HepG2 (cell line): Measurements from ENCODE around the gene CSNK1D. TPM values are rescaled to one million over a fixed set of nuclear protein-coding genes. Genes with fewer than 3 reads are reported as not detected.

Experiments
- DMAP1 ChIP-seq: IDR thresholded peaks from 2 replicates; pipeline ENCODE4 v1.6.1; 2016
- FOXK2 ChIP-seq: fragments of 450-650 bp; IDR thresholded peaks from 2 replicates; pipeline ENCODE4 v1.6.1; 2016
- HMG20B ChIP-seq: conservative IDR thresholded peaks from 2 replicates; pipeline ENCODE4 v1.6.1; 2016; ENCODE audit warnings: missing genetic modification reagents, missing compliant biosample characterization
- ISX ChIP-seq: sonication (generic); formaldehyde crosslinking; conservative IDR thresholded peaks from 2 replicates; pipeline ENCODE4 v1.5.0; 2020; ENCODE audit warnings: missing genetic modification reagents
- MLLT10 ChIP-seq: sonication (generic); formaldehyde crosslinking; IDR thresholded peaks from 2 replicates; pipeline ENCODE4 v1.4.0; 2020; ENCODE audit warnings: missing genetic modification reagents
- NFRKB ChIP-seq: fragments of 450-650 bp; IDR thresholded peaks from 2 replicates; pipeline ENCODE4 v1.6.1; 2017
- PLRG1 ChIP-seq: fragments of 450-650 bp; conservative IDR thresholded peaks from 2 replicates; pipeline ENCODE4 v1.6.1; 2016
- SP2 ChIP-seq: sonication (generic); formaldehyde crosslinking; IDR thresholded peaks from 2 replicates; pipeline ENCODE4 v1.5.1; 2020; ENCODE audit warnings: mild to moderate bottlenecking, missing genetic modification reagents
- SUZ12 ChIP-seq: fragments of 150-350 bp; IDR thresholded peaks from 2 replicates; pipeline ENCODE4 v1.6.1; 2014; ENCODE audit warnings: low read depth, low read length
- TCF7 ChIP-seq: sonication (generic); IDR thresholded peaks from 2 replicates; pipeline ENCODE4 v1.6.1; 2016; ENCODE audit warnings: antibody characterized with exemption, low read depth
- ZNF101 ChIP-seq: sonication (generic); formaldehyde crosslinking; IDR thresholded peaks from 2 replicates; pipeline ENCODE4 v1.4.0; 2020; ENCODE audit warnings: mild to moderate bottlenecking, low read depth, missing genetic modification reagents, borderline replicate concordance
- ZNF530 ChIP-seq: sonication (generic); formaldehyde crosslinking; IDR thresholded peaks from 2 replicates; pipeline ENCODE4 v1.5.0; 2020; ENCODE audit warnings: low read depth, mild to moderate bottlenecking, missing genetic modification reagents
- ZNF549 ChIP-seq: sonication (generic); formaldehyde crosslinking; IDR thresholded peaks from 2 replicates; pipeline ENCODE4 v1.5.0; 2020; ENCODE audit warnings: missing genetic modification reagents
- ZNF570 ChIP-seq: sonication (generic); formaldehyde crosslinking; IDR thresholded peaks from 2 replicates; pipeline ENCODE4 v1.4.0; 2020; ENCODE audit warnings: mild to moderate bottlenecking, missing genetic modification reagents, borderline replicate concordance
- ZNF644 ChIP-seq: IDR thresholded peaks from 2 replicates; pipeline ENCODE4 v1.6.1; 2016; ENCODE audit warnings: low read depth
- ZNF720 ChIP-seq: sonication (generic); formaldehyde crosslinking; IDR thresholded peaks from 2 replicates; pipeline ENCODE4 v1.4.0; 2020; ENCODE audit warnings: missing genetic modification reagents
- ZNF777 ChIP-seq: sonication (generic); formaldehyde crosslinking; IDR thresholded peaks from 2 replicates; pipeline ENCODE4 v1.4.0; 2020; ENCODE audit warnings: missing genetic modification reagents
- polyA plus RNA-seq, 8 experiments: library from polyadenylated mRNA; depleted of rRNA in 3 of 8; stranded (reverse) in 7 of 8; unstranded in 1 of 8; fragments of >200 nt; fragmentation: Illumina TruSeq in 4 of 8; extraction: Trizol in 4 of 8; gene quantifications; 2 replicates each; pipeline versions ENCODE4 v1.2.1 to v1.2.3, GENCODE V29; 2011 to 2016; ENCODE audit warnings: low read depth in 4 of 8, missing spikeins in 1 of 8, mixed read lengths in 1 of 8; ENCODE audit not compliant: insufficient read depth in 1 of 8
- total RNA-seq, 5 experiments: library from RNA; depleted of rRNA; stranded (reverse); fragments of >200 nt; fragmentation: Illumina TruSeq; extraction: Trizol; gene quantifications; 2 replicates each; pipeline ENCODE4 v1.2.3, GENCODE V29; 2016; ENCODE audit warnings: low read depth in 1 of 5
- TF ChIP-seq, protein P1 (sequence below): IDR thresholded peaks from 2 replicates; pipeline ENCODE4 v1.6.1; 2016; ENCODE audit warnings: low read depth, missing genetic modification reagents, missing compliant biosample characterization
- TF ChIP-seq, protein P2 (sequence below): sonication (generic); formaldehyde crosslinking; IDR thresholded peaks from 2 replicates; pipeline ENCODE4 v1.5.1; 2020; ENCODE audit warnings: mild to moderate bottlenecking, missing genetic modification reagents, moderate library complexity
- TF ChIP-seq, protein P3 (sequence below): sonication (generic); formaldehyde crosslinking; IDR thresholded peaks from 2 replicates; pipeline ENCODE4 v1.5.1; 2020; ENCODE audit warnings: missing genetic modification reagents, mild to moderate bottlenecking, borderline replicate concordance

CSNK1D gene
- total and polyA plus RNA-seq, 2 of the 13 experiments (the other 11 are each of a cell fraction or from before 2014, with no cell fraction given), result 31.5 to 128 TPM

DNA sequence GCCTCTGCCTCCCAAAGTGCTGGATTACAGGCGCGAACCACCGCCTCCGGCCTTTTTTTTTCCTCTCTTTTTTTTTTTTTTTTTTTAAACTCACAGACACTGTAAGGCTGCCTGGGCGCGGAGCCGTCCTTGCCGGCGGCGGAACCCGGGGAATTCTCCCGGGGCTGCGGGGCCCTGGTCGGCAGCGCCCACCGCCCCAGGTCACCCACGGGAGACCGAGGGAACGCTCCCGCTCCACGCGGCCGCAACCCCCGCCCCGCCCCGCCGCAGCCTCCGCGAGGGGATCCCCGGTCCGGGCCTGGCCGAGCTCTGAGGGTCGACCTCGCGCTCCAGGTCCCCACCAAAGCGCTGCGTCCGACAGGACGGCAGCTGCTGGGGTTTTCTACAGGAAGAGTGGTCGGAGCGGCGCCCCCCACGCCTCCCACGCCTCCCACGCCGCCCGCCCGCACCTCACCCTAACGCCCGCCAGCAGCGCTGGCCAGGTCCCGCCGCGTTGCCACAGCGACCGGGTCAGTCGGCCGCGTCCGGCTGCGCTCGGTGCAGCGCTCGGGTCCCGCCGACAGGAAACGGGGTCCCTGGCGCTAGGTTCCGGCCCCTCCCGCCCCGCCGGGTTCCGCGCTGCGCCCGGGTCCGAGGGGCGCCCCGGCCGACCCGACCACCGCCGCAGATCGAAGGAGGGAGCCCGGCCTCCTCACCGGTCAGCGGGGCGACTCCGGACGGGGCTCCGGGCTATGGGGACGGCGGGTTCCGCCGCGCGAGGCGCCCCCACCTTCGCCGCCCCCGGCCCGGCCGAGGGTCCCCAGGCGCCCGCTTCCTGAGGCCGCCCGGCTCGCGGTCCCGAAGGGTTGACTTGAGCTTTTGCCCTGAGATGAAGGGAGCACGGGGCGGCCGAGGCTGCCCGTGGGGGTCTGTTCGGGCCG, 60.9 kb downstream of the CSNK1D start, which contains the start of gene CCDC57 (continued):
- TF ChIP-seq, protein P1, sequence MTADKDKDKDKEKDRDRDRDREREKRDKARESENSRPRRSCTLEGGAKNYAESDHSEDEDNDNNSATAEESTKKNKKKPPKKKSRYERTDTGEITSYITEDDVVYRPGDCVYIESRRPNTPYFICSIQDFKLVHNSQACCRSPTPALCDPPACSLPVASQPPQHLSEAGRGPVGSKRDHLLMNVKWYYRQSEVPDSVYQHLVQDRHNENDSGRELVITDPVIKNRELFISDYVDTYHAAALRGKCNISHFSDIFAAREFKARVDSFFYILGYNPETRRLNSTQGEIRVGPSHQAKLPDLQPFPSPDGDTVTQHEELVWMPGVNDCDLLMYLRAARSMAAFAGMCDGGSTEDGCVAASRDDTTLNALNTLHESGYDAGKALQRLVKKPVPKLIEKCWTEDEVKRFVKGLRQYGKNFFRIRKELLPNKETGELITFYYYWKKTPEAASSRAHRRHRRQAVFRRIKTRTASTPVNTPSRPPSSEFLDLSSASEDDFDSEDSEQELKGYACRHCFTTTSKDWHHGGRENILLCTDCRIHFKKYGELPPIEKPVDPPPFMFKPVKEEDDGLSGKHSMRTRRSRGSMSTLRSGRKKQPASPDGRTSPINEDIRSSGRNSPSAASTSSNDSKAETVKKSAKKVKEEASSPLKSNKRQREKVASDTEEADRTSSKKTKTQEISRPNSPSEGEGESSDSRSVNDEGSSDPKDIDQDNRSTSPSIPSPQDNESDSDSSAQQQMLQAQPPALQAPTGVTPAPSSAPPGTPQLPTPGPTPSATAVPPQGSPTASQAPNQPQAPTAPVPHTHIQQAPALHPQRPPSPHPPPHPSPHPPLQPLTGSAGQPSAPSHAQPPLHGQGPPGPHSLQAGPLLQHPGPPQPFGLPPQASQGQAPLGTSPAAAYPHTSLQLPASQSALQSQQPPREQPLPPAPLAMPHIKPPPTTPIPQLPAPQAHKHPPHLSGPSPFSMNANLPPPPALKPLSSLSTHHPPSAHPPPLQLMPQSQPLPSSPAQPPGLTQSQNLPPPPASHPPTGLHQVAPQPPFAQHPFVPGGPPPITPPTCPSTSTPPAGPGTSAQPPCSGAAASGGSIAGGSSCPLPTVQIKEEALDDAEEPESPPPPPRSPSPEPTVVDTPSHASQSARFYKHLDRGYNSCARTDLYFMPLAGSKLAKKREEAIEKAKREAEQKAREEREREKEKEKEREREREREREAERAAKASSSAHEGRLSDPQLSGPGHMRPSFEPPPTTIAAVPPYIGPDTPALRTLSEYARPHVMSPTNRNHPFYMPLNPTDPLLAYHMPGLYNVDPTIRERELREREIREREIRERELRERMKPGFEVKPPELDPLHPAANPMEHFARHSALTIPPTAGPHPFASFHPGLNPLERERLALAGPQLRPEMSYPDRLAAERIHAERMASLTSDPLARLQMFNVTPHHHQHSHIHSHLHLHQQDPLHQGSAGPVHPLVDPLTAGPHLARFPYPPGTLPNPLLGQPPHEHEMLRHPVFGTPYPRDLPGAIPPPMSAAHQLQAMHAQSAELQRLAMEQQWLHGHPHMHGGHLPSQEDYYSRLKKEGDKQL (CRISPR knock-in tag), result no peak
- no peak for TF ChIP-seq ZNF549 (CRISPR knock-in tag)
- TF ChIP-seq, protein P2, sequence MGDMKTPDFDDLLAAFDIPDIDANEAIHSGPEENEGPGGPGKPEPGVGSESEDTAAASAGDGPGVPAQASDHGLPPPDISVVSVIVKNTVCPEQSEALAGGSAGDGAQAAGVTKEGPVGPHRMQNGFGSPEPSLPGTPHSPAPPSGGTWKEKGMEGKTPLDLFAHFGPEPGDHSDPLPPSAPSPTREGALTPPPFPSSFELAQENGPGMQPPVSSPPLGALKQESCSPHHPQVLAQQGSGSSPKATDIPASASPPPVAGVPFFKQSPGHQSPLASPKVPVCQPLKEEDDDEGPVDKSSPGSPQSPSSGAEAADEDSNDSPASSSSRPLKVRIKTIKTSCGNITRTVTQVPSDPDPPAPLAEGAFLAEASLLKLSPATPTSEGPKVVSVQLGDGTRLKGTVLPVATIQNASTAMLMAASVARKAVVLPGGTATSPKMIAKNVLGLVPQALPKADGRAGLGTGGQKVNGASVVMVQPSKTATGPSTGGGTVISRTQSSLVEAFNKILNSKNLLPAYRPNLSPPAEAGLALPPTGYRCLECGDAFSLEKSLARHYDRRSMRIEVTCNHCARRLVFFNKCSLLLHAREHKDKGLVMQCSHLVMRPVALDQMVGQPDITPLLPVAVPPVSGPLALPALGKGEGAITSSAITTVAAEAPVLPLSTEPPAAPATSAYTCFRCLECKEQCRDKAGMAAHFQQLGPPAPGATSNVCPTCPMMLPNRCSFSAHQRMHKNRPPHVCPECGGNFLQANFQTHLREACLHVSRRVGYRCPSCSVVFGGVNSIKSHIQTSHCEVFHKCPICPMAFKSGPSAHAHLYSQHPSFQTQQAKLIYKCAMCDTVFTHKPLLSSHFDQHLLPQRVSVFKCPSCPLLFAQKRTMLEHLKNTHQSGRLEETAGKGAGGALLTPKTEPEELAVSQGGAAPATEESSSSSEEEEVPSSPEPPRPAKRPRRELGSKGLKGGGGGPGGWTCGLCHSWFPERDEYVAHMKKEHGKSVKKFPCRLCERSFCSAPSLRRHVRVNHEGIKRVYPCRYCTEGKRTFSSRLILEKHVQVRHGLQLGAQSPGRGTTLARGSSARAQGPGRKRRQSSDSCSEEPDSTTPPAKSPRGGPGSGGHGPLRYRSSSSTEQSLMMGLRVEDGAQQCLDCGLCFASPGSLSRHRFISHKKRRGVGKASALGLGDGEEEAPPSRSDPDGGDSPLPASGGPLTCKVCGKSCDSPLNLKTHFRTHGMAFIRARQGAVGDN (CRISPR knock-in tag), result peak; percentile 82
- no peak for TF ChIP-seq HMG20B
- no peak for TF ChIP-seq ZNF720 (CRISPR knock-in tag)
- TF ChIP-seq NFRKB, result no peak
- 0 out of 2 replicates have a peak, but pooled peaks have one; percentile 57 for TF ChIP-seq DMAP1 (CRISPR knock-in tag)
- TF ChIP-seq ISX (CRISPR knock-in tag), result 0 out of 2 replicates have a peak, but pooled peaks have one; percentile 33
- no peak for TF ChIP-seq MLLT10 (CRISPR knock-in tag)
- TF ChIP-seq ZNF530 (CRISPR knock-in tag), result no peak
- no peak; the same call in 1 of the 2 replicates for TF ChIP-seq SP2 (CRISPR knock-in tag)
- TF ChIP-seq, protein P3, sequence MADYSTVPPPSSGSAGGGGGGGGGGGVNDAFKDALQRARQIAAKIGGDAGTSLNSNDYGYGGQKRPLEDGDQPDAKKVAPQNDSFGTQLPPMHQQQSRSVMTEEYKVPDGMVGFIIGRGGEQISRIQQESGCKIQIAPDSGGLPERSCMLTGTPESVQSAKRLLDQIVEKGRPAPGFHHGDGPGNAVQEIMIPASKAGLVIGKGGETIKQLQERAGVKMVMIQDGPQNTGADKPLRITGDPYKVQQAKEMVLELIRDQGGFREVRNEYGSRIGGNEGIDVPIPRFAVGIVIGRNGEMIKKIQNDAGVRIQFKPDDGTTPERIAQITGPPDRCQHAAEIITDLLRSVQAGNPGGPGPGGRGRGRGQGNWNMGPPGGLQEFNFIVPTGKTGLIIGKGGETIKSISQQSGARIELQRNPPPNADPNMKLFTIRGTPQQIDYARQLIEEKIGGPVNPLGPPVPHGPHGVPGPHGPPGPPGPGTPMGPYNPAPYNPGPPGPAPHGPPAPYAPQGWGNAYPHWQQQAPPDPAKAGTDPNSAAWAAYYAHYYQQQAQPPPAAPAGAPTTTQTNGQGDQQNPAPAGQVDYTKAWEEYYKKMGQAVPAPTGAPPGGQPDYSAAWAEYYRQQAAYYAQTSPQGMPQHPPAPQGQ, result no peak
- no peak for TF ChIP-seq PLRG1
- no peak for TF ChIP-seq ZNF644 (CRISPR knock-in tag)
- TF ChIP-seq SUZ12, result no peak
- TF ChIP-seq TCF7, result no peak
- no peak for TF ChIP-seq FOXK2
- TF ChIP-seq ZNF777 (CRISPR knock-in tag), result peak; percentile 93
- no peak for TF ChIP-seq ZNF570 (CRISPR knock-in tag)
- TF ChIP-seq ZNF101 (CRISPR knock-in tag), result no peak
